Activated CD8-positive, alpha-beta T cell treated with anti-CD3 and anti-CD28 coated beads for 36 hours (primary cell): ENCODE measurements around the gene ACSL3. TPM values are rescaled to one million over a fixed set of nuclear protein-coding genes. Genes with fewer than 3 reads are reported as not detected.

Source experiments
- ATAC-seq: fragments of 200-7000 bp; cut with Tn5 transposase; one replicate; pipeline ENCODE4 v1.10.0; 2021; ENCODE audit warnings: mild to moderate bottlenecking, moderate library complexity
- CTCF ChIA-PET: fragments of 350-600 bp; sonication (Branson Sonifier 250); formaldehyde crosslinking; loops from one replicate; lab custom pipeline; 2021; ENCODE audit warnings: antibody characterized with exemption; lab: Charles Lee
- POLR2A ChIA-PET: fragments of 350-600 bp; sonication (Branson Sonifier 250); formaldehyde crosslinking; loops from one replicate; lab custom pipeline; 2021; ENCODE audit warnings: antibody characterized with exemption; lab: Charles Lee
- DNase-seq: peaks from one replicate; pipeline ENCODE4 v3.0.0-alpha.2; 2020
- H3K27ac Mint-ChIP-seq: one replicate; pipeline ENCODE4 v1.8.0; 2021; ENCODE audit warnings: mild to moderate bottlenecking, mixed read lengths
- H3K27me3 Mint-ChIP-seq: one replicate; pipeline ENCODE4 v1.8.0; 2021; ENCODE audit warnings: mixed read lengths
- H3K36me3 Mint-ChIP-seq: one replicate; pipeline ENCODE4 v1.8.0; 2021; ENCODE audit warnings: low read depth, mixed read lengths
- H3K4me1 Mint-ChIP-seq: one replicate; pipeline ENCODE4 v1.8.0; 2021; ENCODE audit warnings: low read depth, mixed read lengths
- H3K4me3 Mint-ChIP-seq: one replicate; pipeline ENCODE4 v1.8.0; 2021; ENCODE audit warnings: mild to moderate bottlenecking, moderate library complexity, mixed read lengths
- H3K9me3 Mint-ChIP-seq: one replicate; pipeline ENCODE4 v1.8.0; 2021; ENCODE audit warnings: mixed read lengths
- intact Hi-C: fragments of 100-400 bp; cut with micrococcal nuclease; formaldehyde crosslinking; loops from one replicate; pipeline ENCODE4 v1.10.0; 2022
- total RNA-seq, 2 experiments: library from RNA; stranded (reverse); gene quantifications; one replicate each; pipeline ENCODE4 v1.2.3, GENCODE V29; 2021
- TF ChIP-seq, protein P1 (sequence below): fragments of 200-600 bp; IDR thresholded peaks from one replicate; pipeline ENCODE4 v1.8.0; 2022; ENCODE audit warnings: antibody characterized with exemption, mild to moderate bottlenecking

The ACSL3 gene
- total RNA-seq, 2 experiments from 2014 or later: 43.8 to 44.6 TPM

DNA sequence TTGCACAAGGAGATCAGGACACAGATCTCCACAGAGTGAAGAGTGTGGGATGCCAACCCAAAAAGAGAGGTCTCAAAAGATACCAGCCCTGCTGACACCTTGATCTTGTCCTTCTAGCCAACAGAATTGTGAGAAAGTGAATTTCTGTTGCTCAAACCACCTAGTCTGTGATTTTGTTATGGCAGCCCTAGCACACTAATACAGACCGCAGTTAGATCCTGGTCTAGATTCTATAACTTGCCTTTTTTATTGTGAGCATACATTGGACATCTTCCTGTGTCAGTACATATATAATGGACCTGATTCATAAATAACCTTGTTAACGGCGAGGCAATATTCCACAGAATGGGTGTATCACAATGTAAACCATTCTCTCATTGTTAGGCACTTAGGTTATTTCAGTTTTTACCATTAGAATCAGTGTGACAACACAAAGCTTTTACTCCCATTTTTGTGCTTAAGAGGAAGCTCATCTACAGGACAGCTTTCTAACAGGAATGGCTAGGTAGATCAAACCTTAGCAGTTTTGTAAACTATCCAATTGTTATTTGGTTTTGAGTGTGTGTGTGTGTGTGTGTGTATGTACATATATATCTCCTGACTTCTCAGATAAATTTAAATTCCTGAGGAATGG, 89.0 kb downstream of the ACSL3 start:
- intact Hi-C loops: no loop called here
- Mint-ChIP-seq H3K4me3 (no peak overlapping the region), H3K9me3 (no peaks in the 10 kb centered on the region), H3K27me3 (peaks cover 9% of the 10 kb centered on the region), H3K4me1 (peaks cover 4% of the 10 kb centered on the region), H3K36me3 (no peaks in the 10 kb centered on the region), H3K27ac (no peak overlapping the region)
- no peak for ATAC-seq
- no peak for DNase-seq
- ChIA-PET POLR2A (no interaction called here), CTCF (interaction anchor here (1.7 kb wide), 1 partner anchor 22 kb away, joined by 8 read pairs; no protein-coding TSS in a partner anchor)
- TF ChIP-seq, protein P1, sequence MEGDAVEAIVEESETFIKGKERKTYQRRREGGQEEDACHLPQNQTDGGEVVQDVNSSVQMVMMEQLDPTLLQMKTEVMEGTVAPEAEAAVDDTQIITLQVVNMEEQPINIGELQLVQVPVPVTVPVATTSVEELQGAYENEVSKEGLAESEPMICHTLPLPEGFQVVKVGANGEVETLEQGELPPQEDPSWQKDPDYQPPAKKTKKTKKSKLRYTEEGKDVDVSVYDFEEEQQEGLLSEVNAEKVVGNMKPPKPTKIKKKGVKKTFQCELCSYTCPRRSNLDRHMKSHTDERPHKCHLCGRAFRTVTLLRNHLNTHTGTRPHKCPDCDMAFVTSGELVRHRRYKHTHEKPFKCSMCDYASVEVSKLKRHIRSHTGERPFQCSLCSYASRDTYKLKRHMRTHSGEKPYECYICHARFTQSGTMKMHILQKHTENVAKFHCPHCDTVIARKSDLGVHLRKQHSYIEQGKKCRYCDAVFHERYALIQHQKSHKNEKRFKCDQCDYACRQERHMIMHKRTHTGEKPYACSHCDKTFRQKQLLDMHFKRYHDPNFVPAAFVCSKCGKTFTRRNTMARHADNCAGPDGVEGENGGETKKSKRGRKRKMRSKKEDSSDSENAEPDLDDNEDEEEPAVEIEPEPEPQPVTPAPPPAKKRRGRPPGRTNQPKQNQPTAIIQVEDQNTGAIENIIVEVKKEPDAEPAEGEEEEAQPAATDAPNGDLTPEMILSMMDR: no peak

- H3K27me3 Mint-ChIP-seq: peaks cover 11% of the 10 kb centered on the region
- ATAC-seq: no peak
- ChIA-PET CTCF (interaction anchor here (1.7 kb wide), 1 partner anchor 21 kb away, joined by 8 read pairs; no protein-coding TSS in a partner anchor), POLR2A (no interaction called here)
- H3K4me1 Mint-ChIP-seq: peaks cover 4% of the 10 kb centered on the region
- peak; percentile 15 for DNase-seq
- H3K36me3 Mint-ChIP-seq: no peaks in the 10 kb centered on the region
- H3K4me3 Mint-ChIP-seq: no peak overlapping the region
- TF ChIP-seq, protein P1: no peak
- no peak overlapping the region for H3K27ac Mint-ChIP-seq
- intact Hi-C loops: no loop called here
- no peaks in the 10 kb centered on the region for H3K9me3 Mint-ChIP-seq
Measured at GRCh38 chr2:222950638-222951285, 89.9 kb downstream of the ACSL3 start.

- H3K4me1 Mint-ChIP-seq: peaks cover 4% of the 10 kb centered on the region
- POLR2A ChIA-PET: no interaction called here
- no peak for ATAC-seq
- peaks cover 15% of the 10 kb centered on the region for H3K27me3 Mint-ChIP-seq
- CTCF ChIA-PET: interaction anchor here (1.1 kb wide), 1 partner anchor 13 kb away, joined by 4 read pairs; no protein-coding TSS in a partner anchor
- DNase-seq: no peak
- intact Hi-C loops: no loop called here
- H3K9me3 Mint-ChIP-seq: no peaks in the 10 kb centered on the region
- H3K36me3 Mint-ChIP-seq: no peaks in the 10 kb centered on the region
- no peak overlapping the region for H3K27ac Mint-ChIP-seq
- TF ChIP-seq, protein P1: no peak
- no peak overlapping the region for H3K4me3 Mint-ChIP-seq
Measured at GRCh38 chr2:222952204-222952603, 91.4 kb downstream of the ACSL3 start.

- Mint-ChIP-seq H3K4me1 (peaks cover 4% of the 10 kb centered on the region), H3K4me3 (no peak overlapping the region), H3K27ac (no peak overlapping the region), H3K27me3 (peaks cover 24% of the 10 kb centered on the region), H3K36me3 (no peaks in the 10 kb centered on the region), H3K9me3 (no peaks in the 10 kb centered on the region)
- CTCF ChIA-PET: interaction anchor here (0.7 to 1.5 kb wide), 3 partner anchors 16 to 40 kb away, joined by 3 to 6 read pairs (median 6); no protein-coding TSS in a partner anchor
- DNase-seq: no peak
- POLR2A ChIA-PET: no interaction called here
- intact Hi-C loops: no loop called here
- ATAC-seq: no peak
- TF ChIP-seq, protein P1: no peak
Measured at GRCh38 chr2:222955008-222955407, 94.2 kb downstream of the ACSL3 start.

- H3K27ac Mint-ChIP-seq: no peak overlapping the region
- intact Hi-C loops: no loop called here
- TF ChIP-seq, protein P1: no peak
- H3K9me3 Mint-ChIP-seq: no peaks in the 10 kb centered on the region
- no peaks in the 10 kb centered on the region for H3K36me3 Mint-ChIP-seq
- no peak overlapping the region for H3K4me3 Mint-ChIP-seq
- ChIA-PET POLR2A (no interaction called here), CTCF (interaction anchor here (1.5 to 2.2 kb wide), 3 partner anchors 11 to 21 kb away, joined by 4 to 9 read pairs (median 7); no protein-coding TSS in a partner anchor)
- ATAC-seq (no peak), DNase-seq (no peak)
- H3K27me3 Mint-ChIP-seq: peaks cover 28% of the 10 kb centered on the region
- H3K4me1 Mint-ChIP-seq: no peaks in the 10 kb centered on the region
Measured at GRCh38 chr2:222959358-222959757, 98.5 kb downstream of the ACSL3 start.
